ENCODE measurements around the gene CFAP161. TPM values are rescaled to one million over a fixed set of nuclear protein-coding genes. Genes with fewer than 3 reads are reported as not detected.

CFAP161 gene
- total and polyA plus RNA-seq, 9 donors: 0.15 to 6.0 (median 0.58) TPM; not detected in 1

GRCh38 chr15:81174792-81175327 is 40.8 kb downstream of the CFAP161 start:
- Histone ChIP-seq H3K9me3 (no peaks in the 10 kb centered on the region), H3K36me3 (no peaks in the 10 kb centered on the region), H3K27me3 (no peaks in the 10 kb centered on the region), H3K4me1 (ENCODE audit: insufficient read depth) (peaks cover 2% of the 10 kb centered on the region), H3K27ac (no peak overlapping the region), H3K4me3 (no peak overlapping the region)
- 94 to 100% (median 96%) methylated on average over 1 of the region's 1 CpG for WGBS, 3 donors
- no peak for DNase-seq
- TF ChIP-seq CTCF (IDR thresholded peaks at IDR 0.05): no peak
- TF ChIP-seq POLR2A (IDR thresholded peaks at IDR 0.05): no peak
- intact Hi-C loops (cut with DNase I): loop anchor here in 1 of 4 donors (5.0 kb wide), 1 partner anchor 77 kb away; no protein-coding TSS in a partner anchor

GRCh38 chr15:81175496-81175895 is 41.4 kb downstream of the CFAP161 start:
- H3K4me3 ChIP-seq: no peak overlapping the region
- intact Hi-C loops (cut with DNase I): loop anchor here in 1 of 4 donors (5.0 kb wide), 1 partner anchor 77 kb away; no protein-coding TSS in a partner anchor
- no peak for DNase-seq
- TF ChIP-seq POLR2A (IDR thresholded peaks at IDR 0.05) (no peak), CTCF (IDR thresholded peaks at IDR 0.05) (no peak), EP300 (IDR thresholded peaks at IDR 0.05) (no peak)
- peaks cover 2% of the 10 kb centered on the region for H3K4me1 ChIP-seq (ENCODE audit: insufficient read depth)
- no peaks in the 10 kb centered on the region for H3K27me3 ChIP-seq
- no peaks in the 10 kb centered on the region for H3K9me3 ChIP-seq
- WGBS, 3 donors: 95 to 100% (median 96%) methylated on average over 1 of the region's 1 CpG
- H3K27ac ChIP-seq: no peak overlapping the region
- H3K36me3 ChIP-seq: no peaks in the 10 kb centered on the region

- DNase-seq: no peak
Measured at GRCh38 chr15:81176291-81176893, 42.3 kb downstream of the CFAP161 start.

GRCh38 chr15:81178365-81178764 is 44.3 kb downstream of the CFAP161 start:
- Histone ChIP-seq H3K36me3 (no peaks in the 10 kb centered on the region), H3K4me3 (no peak overlapping the region), H3K27me3 (no peaks in the 10 kb centered on the region), H3K9me3 (no peaks in the 10 kb centered on the region), H3K27ac (no peak overlapping the region), H3K4me1 (ENCODE audit: insufficient read depth) (peaks cover 4% of the 10 kb centered on the region)
- TF ChIP-seq POLR2A (IDR thresholded peaks at IDR 0.05): no peak
- TF ChIP-seq EP300 (IDR thresholded peaks at IDR 0.05): no peak
- no peak for TF ChIP-seq CTCF (IDR thresholded peaks at IDR 0.05)
- DNase-seq: no peak
- WGBS, 3 donors: 59 to 70% (median 64%) methylated on average over 2 of the region's 2 CpGs
- intact Hi-C loops (cut with DNase I): loop anchor here in 1 of 4 donors (5.0 kb wide), 1 partner anchor 74 kb away; no protein-coding TSS in a partner anchor

More at GRCh38 chr15:81176291-81176893, 42.3 kb downstream of the CFAP161 start:
- Histone ChIP-seq H3K27me3 (no peaks in the 10 kb centered on the region), H3K4me1 (ENCODE audit: insufficient read depth) (peaks cover 2% of the 10 kb centered on the region), H3K4me3 (no peak overlapping the region), H3K9me3 (no peaks in the 10 kb centered on the region), H3K36me3 (no peaks in the 10 kb centered on the region), H3K27ac (no peak overlapping the region)
- intact Hi-C loops (cut with DNase I): loop anchor here in 1 of 4 donors (5.0 kb wide), 1 partner anchor 76 kb away; no protein-coding TSS in a partner anchor
- TF ChIP-seq POLR2A (IDR thresholded peaks at IDR 0.05): no peak
- no peak for TF ChIP-seq CTCF (IDR thresholded peaks at IDR 0.05)
- no peak for TF ChIP-seq EP300 (IDR thresholded peaks at IDR 0.05)
- WGBS, 3 donors: 70 to 84% (median 75%) methylated on average over 16 of the region's 16 CpGs

All from ovary (tissue), 9 donors.